ENCODE results near the gene BEST2.

Gene BEST2

DNA sequence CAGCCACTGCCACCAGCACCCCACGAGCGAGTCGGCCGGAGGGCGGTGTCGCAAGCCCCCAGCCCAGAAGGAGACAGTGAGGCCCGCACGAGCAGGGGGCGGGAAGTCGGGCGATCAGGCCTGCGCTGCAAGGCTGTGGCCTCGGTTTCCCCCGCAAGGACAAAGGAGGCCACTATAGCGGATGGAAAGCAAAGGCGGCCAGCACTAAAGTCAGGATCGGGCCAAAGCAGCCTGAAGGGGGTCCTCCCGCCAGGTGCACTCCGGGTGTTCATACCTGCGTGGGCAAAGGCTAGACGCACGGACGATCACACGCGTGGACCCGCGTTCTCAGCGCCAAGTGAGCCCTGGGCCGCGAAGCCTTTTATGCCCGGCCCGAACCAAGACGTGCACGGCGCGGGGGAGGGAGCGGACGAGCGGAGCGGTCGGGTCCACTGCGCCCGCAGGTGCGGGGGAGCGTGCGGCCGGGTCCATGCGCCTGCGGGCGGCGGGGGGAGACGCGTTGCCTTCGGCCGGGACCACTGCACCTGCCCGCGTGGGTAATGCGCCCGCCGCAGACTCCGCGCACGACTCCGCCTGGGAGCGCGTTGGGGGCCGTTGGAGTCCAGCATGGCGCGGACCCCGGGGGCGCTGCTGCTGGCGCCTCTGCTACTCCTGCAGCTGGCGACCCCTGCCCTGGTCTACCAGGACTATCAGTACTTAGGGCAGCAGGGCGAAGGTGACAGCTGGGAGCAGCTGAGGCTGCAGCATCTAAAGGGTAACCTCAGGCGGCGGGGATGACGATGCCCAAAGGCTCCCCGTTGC lies 50.1 kb downstream of the BEST2 start, which contains the start of the genes PRDX2 and THSD8:
PRDX2 (minus strand) TSS at position 335 of the 801 bp plus-strand sequence. CDS start 539 bp downstream, outside the sequence.
THSD8 (plus strand) TSS at position 604 of the 801 bp plus-strand sequence; CDS start at position 607, 3 bp downstream.
- TF ChIP-seq CTCF (IDR thresholded peaks at IDR 0.05), result peak in 1 of 2 experiments; percentile 6
- Histone ChIP-seq H3K36me3 (peaks cover 12 to 18% (median 18%) of the 10 kb centered on the region in 3 donors), H3K27me3 (no peaks in the 10 kb centered on the region), H3K4me3 (peak within 1 kb of the TSS; percentile 65 to 66), H3K9me3 (no peaks in the 10 kb centered on the region), H3K4me1 (peaks cover under 1 to 25% (median 15%) of the 10 kb centered on the region in 4 donors), H3K27ac (peak within 1 kb of the TSS; percentile 62 to 82)
- intact Hi-C loops (cut with DNase I; ENCODE audit: low total_unique reads), result no loop called here
- DNase-seq, result peak; percentile 60 to 88

- H3K27ac ChIP-seq, result peak overlapping the region in 1 of 2 donors; percentile 82
- no peaks in the 10 kb centered on the region for H3K9me3 ChIP-seq
- DNase-seq, result peak in 1 of 2 donors; percentile 66
- H3K27me3 ChIP-seq, result no peaks in the 10 kb centered on the region
- intact Hi-C loops (cut with DNase I; ENCODE audit: low total_unique reads), result no loop called here
- H3K36me3 ChIP-seq, result peaks cover 12 to 18% (median 18%) of the 10 kb centered on the region in 3 donors
- no peak for TF ChIP-seq CTCF (IDR thresholded peaks at IDR 0.05)
- peaks cover 5 to 31% (median 23%) of the 10 kb centered on the region in 4 donors for H3K4me1 ChIP-seq
- peak overlapping the region; percentile 65 to 66 for H3K4me3 ChIP-seq
Observed at GRCh38 chr19:12802267-12803106, 50.9 kb downstream of the BEST2 start.

DNA sequence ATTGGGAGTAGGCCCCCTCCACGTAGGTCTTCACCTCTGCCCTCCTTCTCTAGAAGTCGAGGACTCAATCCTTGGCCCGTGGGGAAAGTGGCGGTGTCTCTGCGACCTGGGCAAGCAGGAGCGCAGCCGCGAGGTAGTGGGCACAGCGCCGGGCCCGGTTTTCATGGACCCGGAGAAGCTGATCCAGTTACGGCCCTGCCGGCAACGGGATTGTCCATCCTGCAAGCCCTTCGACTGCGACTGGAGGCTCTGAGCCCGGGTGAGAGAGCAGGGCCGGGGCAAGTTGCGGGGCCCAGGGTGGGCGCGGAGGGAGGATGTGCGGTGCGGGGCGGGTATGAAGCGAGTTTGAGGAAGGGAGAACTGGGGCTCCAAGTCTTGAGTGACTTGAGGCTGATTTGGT lies 52.5 kb downstream of the BEST2 start:
- no peak for TF ChIP-seq CTCF (IDR thresholded peaks at IDR 0.05)
- Histone ChIP-seq H3K9me3 (no peaks in the 10 kb centered on the region), H3K4me1 (peaks cover 5 to 31% (median 23%) of the 10 kb centered on the region in 4 donors), H3K27ac (no peak overlapping the region), H3K36me3 (peaks cover 6 to 13% (median 10%) of the 10 kb centered on the region in 3 donors), H3K27me3 (no peaks in the 10 kb centered on the region), H3K4me3 (no peak overlapping the region)
- DNase-seq, result no peak
- intact Hi-C loops (cut with DNase I; ENCODE audit: low total_unique reads), result no loop called here

- TF ChIP-seq CTCF (IDR thresholded peaks at IDR 0.05), result peak in 1 of 2 experiments; percentile 13
- H3K4me3 ChIP-seq, result peak within 1 kb of the TSS; percentile 53 to 54
- H3K36me3 ChIP-seq, result peaks cover 0 to 8% (median 0%) of the 10 kb centered on the region in 3 donors
- H3K27me3 ChIP-seq, result no peaks in the 10 kb centered on the region
- DNase-seq, result peak; percentile 84 to 95
- peaks cover 5 to 20% (median 18%) of the 10 kb centered on the region in 4 donors for H3K4me1 ChIP-seq
- no peaks in the 10 kb centered on the region for H3K9me3 ChIP-seq
- H3K27ac ChIP-seq, result peak within 1 kb of the TSS; percentile 41 to 67
- intact Hi-C loops (cut with DNase I; ENCODE audit: low total_unique reads), result no loop called here
Observed at GRCh38 chr19:12806242-12807081, 54.9 kb downstream of the BEST2 start, which contains the start of gene RNASEH2A. RNASEH2A (plus strand) TSS chr19:12806584; CDS start chr19:12806674, 90 bp downstream.

Measured in tibial artery (tissue), 4 donors.